Type B pancreatic cell (in vitro differentiated cells): Measurements from ENCODE around the gene KCTD21. TPM values are rescaled to one million over a fixed set of nuclear protein-coding genes. Genes with fewer than 3 reads are reported as not detected.

Source experiments
- DNase-seq: peaks from one replicate; pipeline ENCODE4 v3.0.0; 2021; ENCODE audit warnings: mixed read lengths; ENCODE audit not compliant: unreplicated experiment; ENCODE audit errors: extremely low spot score
- H3K27ac Mint-ChIP-seq: 2 replicates; pipeline ENCODE4 v1.8.0; 2021; ENCODE audit warnings: mild to moderate bottlenecking, mixed read lengths
- H3K27me3 Mint-ChIP-seq: 2 replicates; pipeline ENCODE4 v1.8.0; 2021; ENCODE audit warnings: mixed read lengths
- H3K36me3 Mint-ChIP-seq: 2 replicates; pipeline ENCODE4 v1.8.0; 2021; ENCODE audit warnings: mixed read lengths
- H3K4me1 Mint-ChIP-seq: one replicate; pipeline ENCODE4 v1.8.0; 2021; ENCODE audit warnings: mixed read lengths; ENCODE audit not compliant: unreplicated experiment
- H3K4me3 Mint-ChIP-seq: 2 replicates; pipeline ENCODE4 v1.8.0; 2021; ENCODE audit warnings: mild to moderate bottlenecking, mixed read lengths
- H3K9me3 Mint-ChIP-seq: 2 replicates; pipeline ENCODE4 v1.8.0; 2021; ENCODE audit warnings: mixed read lengths
- total RNA-seq: library from RNA; stranded (reverse); gene quantifications from 2 replicates; pipeline ENCODE4 v1.2.1, GENCODE V29; 2021; ENCODE audit warnings: low replicate concordance
- TF ChIP-seq, protein P1 (sequence below): fragments of 200-600 bp; sonication (generic); conservative IDR thresholded peaks from 2 replicates; pipeline ENCODE4 v1.5.0; 2021; ENCODE audit warnings: antibody characterized with exemption, mild to moderate bottlenecking

The KCTD21 gene
- total RNA-seq, 1 donor from 2014 or later: 9.7 TPM

DNA sequence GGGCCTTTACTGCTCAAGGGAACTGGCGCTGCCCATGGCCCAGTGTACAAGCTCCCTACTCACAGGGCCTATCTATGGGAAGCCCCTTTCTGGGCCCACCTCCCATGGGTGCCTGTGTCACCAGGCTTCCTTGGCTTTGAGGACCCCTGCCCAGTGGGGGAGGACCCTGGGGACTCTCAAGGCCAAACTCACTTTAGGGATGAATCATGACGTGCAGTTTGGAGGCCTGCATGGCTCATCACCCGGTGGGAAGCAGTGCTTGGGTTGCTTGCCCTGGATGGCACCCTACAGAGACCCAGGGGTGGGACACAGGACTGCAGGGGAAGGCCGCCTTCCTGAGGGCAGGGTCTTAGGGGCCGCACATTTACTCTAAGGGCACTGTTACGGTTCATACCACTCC, 16.5 kb downstream of the KCTD21 start:
- TF ChIP-seq, protein P1, sequence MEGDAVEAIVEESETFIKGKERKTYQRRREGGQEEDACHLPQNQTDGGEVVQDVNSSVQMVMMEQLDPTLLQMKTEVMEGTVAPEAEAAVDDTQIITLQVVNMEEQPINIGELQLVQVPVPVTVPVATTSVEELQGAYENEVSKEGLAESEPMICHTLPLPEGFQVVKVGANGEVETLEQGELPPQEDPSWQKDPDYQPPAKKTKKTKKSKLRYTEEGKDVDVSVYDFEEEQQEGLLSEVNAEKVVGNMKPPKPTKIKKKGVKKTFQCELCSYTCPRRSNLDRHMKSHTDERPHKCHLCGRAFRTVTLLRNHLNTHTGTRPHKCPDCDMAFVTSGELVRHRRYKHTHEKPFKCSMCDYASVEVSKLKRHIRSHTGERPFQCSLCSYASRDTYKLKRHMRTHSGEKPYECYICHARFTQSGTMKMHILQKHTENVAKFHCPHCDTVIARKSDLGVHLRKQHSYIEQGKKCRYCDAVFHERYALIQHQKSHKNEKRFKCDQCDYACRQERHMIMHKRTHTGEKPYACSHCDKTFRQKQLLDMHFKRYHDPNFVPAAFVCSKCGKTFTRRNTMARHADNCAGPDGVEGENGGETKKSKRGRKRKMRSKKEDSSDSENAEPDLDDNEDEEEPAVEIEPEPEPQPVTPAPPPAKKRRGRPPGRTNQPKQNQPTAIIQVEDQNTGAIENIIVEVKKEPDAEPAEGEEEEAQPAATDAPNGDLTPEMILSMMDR: no peak
- no peaks in the 10 kb centered on the region for H3K27me3 Mint-ChIP-seq
- peaks cover 12% of the 10 kb centered on the region for H3K4me1 Mint-ChIP-seq
- H3K27ac Mint-ChIP-seq: no peak overlapping the region
- no peak overlapping the region for H3K4me3 Mint-ChIP-seq
- H3K9me3 Mint-ChIP-seq: no peaks in the 10 kb centered on the region
- H3K36me3 Mint-ChIP-seq: peaks cover 17% of the 10 kb centered on the region
- no peak for DNase-seq

DNA sequence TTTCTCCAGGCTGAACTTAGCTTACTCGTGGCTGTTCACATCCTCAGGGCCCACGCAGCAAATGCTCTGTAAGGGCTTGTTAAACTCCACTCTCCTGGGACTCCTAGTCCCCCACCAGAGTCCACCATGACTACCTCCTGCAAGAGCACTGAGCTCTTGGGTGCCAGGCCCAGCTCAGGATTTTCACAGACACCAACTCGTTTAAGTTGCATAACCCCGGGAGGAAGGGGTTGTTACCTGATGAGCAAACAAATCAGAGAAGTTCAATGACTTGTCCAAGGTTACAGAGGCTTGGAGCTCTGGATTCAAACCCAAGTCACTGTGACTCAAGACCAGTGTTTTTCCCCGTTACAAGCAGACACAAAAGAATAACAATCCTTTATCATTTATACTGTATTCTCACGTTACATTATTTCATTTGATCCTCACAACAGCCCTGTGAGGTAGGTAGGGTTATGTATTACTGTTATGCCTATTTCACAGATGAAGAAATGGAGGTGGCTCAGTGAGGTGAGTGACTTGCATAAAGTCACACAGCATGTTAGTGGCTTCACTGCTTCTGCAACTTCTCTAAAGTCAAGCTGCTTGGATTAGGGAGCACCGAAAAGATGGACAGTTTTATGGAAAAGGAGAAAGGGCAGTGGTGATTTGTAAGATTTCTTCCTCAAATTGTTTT, 17.4 kb downstream of the KCTD21 start:
- no peak for DNase-seq
- H3K27ac Mint-ChIP-seq: no peak overlapping the region
- H3K9me3 Mint-ChIP-seq: no peaks in the 10 kb centered on the region
- H3K36me3 Mint-ChIP-seq: peaks cover 13% of the 10 kb centered on the region
- no peak overlapping the region for H3K4me3 Mint-ChIP-seq
- H3K27me3 Mint-ChIP-seq: no peaks in the 10 kb centered on the region
- H3K4me1 Mint-ChIP-seq: peaks cover 12% of the 10 kb centered on the region
- TF ChIP-seq, protein P1: no peak

DNA sequence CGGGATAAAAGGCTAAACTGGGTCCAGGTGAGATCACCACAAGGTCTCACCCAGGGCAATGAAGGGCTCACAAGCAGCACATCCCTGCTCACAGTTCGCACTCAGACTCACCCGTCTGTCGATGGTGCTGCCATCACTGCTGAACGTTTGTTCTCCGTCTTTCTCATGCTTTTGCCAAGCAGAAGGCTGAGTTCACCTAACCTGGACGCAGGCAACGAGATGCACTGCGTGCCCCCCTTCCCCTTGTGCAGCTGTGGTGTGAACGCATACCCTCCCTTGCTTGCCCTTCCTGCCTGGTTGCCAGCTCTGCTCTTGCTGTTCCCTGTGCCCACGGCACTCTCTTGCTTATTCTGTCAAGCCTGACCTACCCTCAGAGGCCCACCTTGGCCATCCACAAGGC, 18.0 kb downstream of the KCTD21 start:
- Mint-ChIP-seq H3K4me3 (no peak overlapping the region), H3K9me3 (no peaks in the 10 kb centered on the region), H3K4me1 (peaks cover 12% of the 10 kb centered on the region), H3K27ac (no peak overlapping the region), H3K27me3 (no peaks in the 10 kb centered on the region), H3K36me3 (peaks cover 13% of the 10 kb centered on the region)
- TF ChIP-seq, protein P1: no peak
- no peak for DNase-seq

DNA sequence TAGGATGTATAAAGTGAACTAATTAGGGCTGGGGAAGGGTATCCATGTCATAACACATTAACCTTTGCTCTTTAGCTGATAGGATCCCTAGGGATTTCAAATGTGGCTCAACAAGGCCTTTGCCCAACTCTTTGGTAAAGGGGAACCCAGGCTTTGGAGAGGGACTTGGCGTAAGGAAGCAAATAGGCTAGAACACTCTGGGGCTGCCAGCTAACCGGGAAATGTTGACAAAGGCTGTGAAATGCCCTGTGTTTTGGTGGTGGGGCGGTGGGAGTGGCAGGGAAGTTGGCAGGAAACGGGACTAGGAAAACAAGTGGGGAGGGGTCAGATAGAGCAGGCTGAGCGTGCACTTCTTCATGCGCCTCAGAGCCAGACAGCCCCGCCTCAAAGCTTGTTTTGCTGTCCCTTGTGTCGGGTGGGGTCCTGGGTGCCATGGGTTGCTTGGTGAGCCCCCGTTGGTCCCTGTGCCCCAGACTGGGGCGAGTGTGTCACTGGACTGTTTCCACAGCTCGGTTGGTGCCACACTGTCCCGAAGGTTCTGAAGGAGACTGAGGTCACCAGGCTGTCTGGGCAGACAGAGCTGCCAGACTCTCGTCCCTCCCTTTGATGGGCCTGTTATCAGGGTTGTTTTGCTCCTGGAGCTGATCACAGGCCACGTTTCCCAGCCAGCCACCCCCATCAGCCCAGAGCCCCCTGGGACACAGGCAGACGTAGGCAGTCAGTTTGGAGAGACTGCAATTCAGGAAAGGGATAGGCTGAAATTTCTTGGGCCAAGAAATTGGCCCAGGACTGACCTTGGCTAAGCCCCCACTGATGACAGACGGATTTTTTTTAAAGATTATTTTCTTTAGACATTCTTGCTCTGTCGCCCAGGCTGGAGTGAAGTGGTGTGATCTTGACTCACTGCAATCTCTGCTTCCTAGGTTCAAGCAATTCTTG, 19.6 kb downstream of the KCTD21 start:
- TF ChIP-seq, protein P1: no peak
- H3K27ac Mint-ChIP-seq: peak overlapping the region; percentile 19
- DNase-seq: no peak
- H3K4me3 Mint-ChIP-seq: no peak overlapping the region
- H3K9me3 Mint-ChIP-seq: no peaks in the 10 kb centered on the region
- no peaks in the 10 kb centered on the region for H3K27me3 Mint-ChIP-seq
- H3K36me3 Mint-ChIP-seq: peaks cover 3% of the 10 kb centered on the region
- peaks cover 12% of the 10 kb centered on the region for H3K4me1 Mint-ChIP-seq

DNA sequence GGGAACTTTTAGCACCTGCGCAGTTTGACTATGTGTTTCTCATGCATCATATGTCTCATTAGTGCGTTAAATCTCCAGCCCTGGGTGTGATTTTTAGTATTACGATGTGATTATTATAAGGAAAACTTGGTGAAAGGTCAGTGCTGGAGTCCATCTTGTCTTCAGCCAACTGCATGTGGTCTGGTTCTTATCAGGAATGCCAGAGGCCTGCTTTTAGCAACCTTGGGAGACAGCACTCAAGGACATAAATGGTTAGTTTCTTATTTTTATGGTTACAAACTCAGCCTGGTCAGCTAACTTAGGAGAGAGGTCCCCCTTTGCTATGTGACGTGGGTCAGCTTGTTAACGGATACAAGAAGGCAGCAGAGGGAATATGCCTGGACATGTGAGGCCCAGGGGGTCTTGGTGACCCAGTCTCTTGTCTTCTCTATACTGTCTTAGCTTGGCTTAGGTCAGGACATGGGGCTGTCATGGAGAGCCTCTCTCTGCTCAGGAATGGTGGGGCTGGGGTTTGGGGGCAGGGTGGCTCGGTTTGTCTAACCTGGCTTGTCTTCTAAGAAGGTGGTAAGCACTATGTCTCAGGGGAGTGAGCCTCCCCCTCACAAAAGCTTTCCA, 21.5 kb downstream of the KCTD21 start:
- H3K4me3 Mint-ChIP-seq: no peak overlapping the region
- no peak for DNase-seq
- H3K9me3 Mint-ChIP-seq: no peaks in the 10 kb centered on the region
- H3K36me3 Mint-ChIP-seq: no peaks in the 10 kb centered on the region
- peaks cover 12% of the 10 kb centered on the region for H3K4me1 Mint-ChIP-seq
- TF ChIP-seq, protein P1: no peak
- no peak overlapping the region for H3K27ac Mint-ChIP-seq
- H3K27me3 Mint-ChIP-seq: no peaks in the 10 kb centered on the region
